Hepatocyte (in vitro differentiated cells): ENCODE measurements around the gene TUBA1C. TPM values are rescaled to one million over a fixed set of nuclear protein-coding genes. Genes with fewer than 3 reads are reported as not detected.

Experiments
- DNase-seq: peaks from one replicate; pipeline ENCODE4 v3.0.0-alpha.2; 2016; ENCODE audit warnings: low spot score
- H2AFZ ChIP-seq: fragments of 200-600 bp; sonication (generic); 2 replicates; pipeline ENCODE4 v1.6.0; 2016; ENCODE audit warnings: antibody characterized with exemption, mild to moderate bottlenecking
- H3K27ac ChIP-seq: fragments of 200-600 bp; sonication (generic); 2 replicates; pipeline ENCODE4 v1.5.1; 2016; ENCODE audit warnings: mild to moderate bottlenecking
- H3K27me3 ChIP-seq: fragments of 200-600 bp; sonication (generic); 2 replicates; pipeline ENCODE4 v1.6.1; 2016
- H3K36me3 ChIP-seq: fragments of 200-600 bp; sonication (generic); replicated peaks from 2 replicates; pipeline ENCODE4 v1.5.1; 2016; ENCODE audit warnings: low read depth; ENCODE audit not compliant: insufficient read depth
- H3K4me1 ChIP-seq: fragments of 200-600 bp; sonication (generic); 2 replicates; pipeline ENCODE4 v1.5.1; 2016; ENCODE audit warnings: mild to moderate bottlenecking, moderate library complexity; ENCODE audit not compliant: insufficient read depth
- H3K4me2 ChIP-seq: fragments of 200-600 bp; sonication (generic); 2 replicates; pipeline ENCODE4 v1.6.0; 2016
- H3K4me3 ChIP-seq: fragments of 200-600 bp; sonication (generic); 2 replicates; pipeline ENCODE4 v1.5.1; 2016; ENCODE audit warnings: mild to moderate bottlenecking
- H3K79me2 ChIP-seq: fragments of 200-600 bp; sonication (generic); 2 replicates; pipeline ENCODE4 v1.6.0; 2017; ENCODE audit warnings: mild to moderate bottlenecking
- H3K9me2 ChIP-seq: fragments of 200-600 bp; sonication (generic); replicated peaks from 2 replicates; pipeline ENCODE4 v1.6.0; 2017; ENCODE audit warnings: mild to moderate bottlenecking; ENCODE audit not compliant: insufficient read depth
- H3K9me3 ChIP-seq: fragments of 200-600 bp; sonication (generic); 2 replicates; pipeline ENCODE4 v1.5.1; 2016; ENCODE audit warnings: low read depth, mild to moderate bottlenecking
- H4K20me1 ChIP-seq: fragments of 200-600 bp; sonication (generic); 2 replicates; pipeline ENCODE4 v1.6.0; 2016; ENCODE audit warnings: mild to moderate bottlenecking; ENCODE audit not compliant: insufficient read depth, poor library complexity, severe bottlenecking
- EZH2 ChIP-seq: fragments of 200-600 bp; sonication (generic); IDR thresholded peaks from 2 replicates; pipeline ENCODE4 v1.6.1; 2016; ENCODE audit warnings: antibody characterized with exemption, mild to moderate bottlenecking, borderline replicate concordance
- EZH2phosphoT487 ChIP-seq: fragments of 200-600 bp; sonication (generic); IDR thresholded peaks from one replicate; pipeline ENCODE4 v1.6.1; 2018; ENCODE audit warnings: antibody characterized with exemption, mild to moderate bottlenecking, low read depth, moderate library complexity; ENCODE audit not compliant: unreplicated experiment, severe bottlenecking
- WGBS: methylation state at CpG from one replicate; pipeline ENCODE4 v1.1.6; 2016; ENCODE audit warnings: low lambda C conversion rate; ENCODE audit errors: missing lambda C conversion rate; 5-methylcytosine and 5-hydroxymethylcytosine counted together
- polyA plus RNA-seq: library from polyadenylated mRNA; unstranded; fragments of >200 nt; fragmentation: Nextera tagmentation; extraction: Ambion mirVana; gene quantifications from 2 replicates; pipeline ENCODE4 v1.2.1, GENCODE V29; 2016
- total RNA-seq: library from RNA; depleted of rRNA; stranded (reverse); fragments of >200 nt; gene quantifications from 2 replicates; pipeline ENCODE4 v1.2.3, GENCODE V29; 2014
- TF ChIP-seq, protein P1 (sequence below): fragments of 200-600 bp; sonication (generic); IDR thresholded peaks from 2 replicates; pipeline ENCODE4 v1.5.1; 2016; ENCODE audit warnings: antibody characterized with exemption, mild to moderate bottlenecking; ENCODE audit not compliant: poor library complexity

TUBA1C gene
- total and polyA plus RNA-seq, 2 experiments from 2014 or later, result 252 to 422 TPM

DNA sequence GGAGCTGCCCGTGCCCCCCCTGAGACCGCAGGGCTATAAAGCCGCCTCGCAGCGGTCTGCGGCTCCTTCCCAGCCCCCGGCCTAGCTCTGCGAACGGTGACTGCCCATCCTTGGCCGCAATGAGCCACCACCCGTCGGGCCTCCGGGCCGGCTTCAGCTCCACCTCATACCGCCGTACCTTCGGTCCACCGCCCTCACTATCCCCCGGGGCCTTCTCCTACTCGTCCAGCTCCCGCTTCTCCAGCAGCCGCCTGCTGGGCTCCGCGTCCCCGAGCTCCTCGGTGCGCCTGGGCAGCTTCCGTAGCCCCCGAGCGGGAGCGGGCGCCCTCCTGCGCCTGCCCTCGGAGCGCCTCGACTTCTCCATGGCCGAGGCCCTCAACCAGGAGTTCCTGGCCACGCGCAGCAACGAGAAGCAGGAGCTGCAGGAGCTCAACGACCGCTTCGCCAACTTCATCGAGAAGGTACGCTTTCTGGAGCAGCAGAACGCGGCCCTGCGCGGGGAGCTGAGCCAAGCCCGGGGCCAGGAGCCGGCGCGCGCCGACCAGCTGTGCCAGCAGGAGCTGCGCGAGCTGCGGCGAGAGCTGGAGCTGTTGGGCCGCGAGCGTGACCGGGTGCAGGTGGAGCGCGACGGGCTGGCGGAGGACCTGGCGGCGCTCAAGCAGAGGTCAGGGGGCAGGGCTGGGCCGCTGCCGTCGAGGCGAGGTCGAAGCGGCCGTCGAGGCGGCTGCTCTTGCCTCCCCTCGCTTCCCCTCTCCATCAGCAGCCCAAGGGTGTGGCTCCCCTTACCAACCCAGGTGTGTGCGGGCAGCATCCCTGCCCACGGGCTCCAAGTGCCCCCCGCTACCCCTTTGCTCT lies 30.4 kb downstream of the TUBA1C start, which contains the start of gene PRPH:
PRPH (plus strand) TSS at position 66 of the 855 bp plus-strand sequence; CDS start at position 120, 54 bp downstream.
- WGBS, result 7% methylated on average over 66 of the region's 82 CpGs
- Histone ChIP-seq H3K4me2 (peak within 1 kb of the TSS; percentile 74), H3K36me3 (no peaks in the 10 kb centered on the region), H4K20me1 (no peaks in the 10 kb centered on the region), H3K79me2 (no peaks in the 10 kb centered on the region), H3K9me2 (no peaks in the 10 kb centered on the region), H3K4me1 (peaks cover 15% of the 10 kb centered on the region), H3K27me3 (peaks cover 63% of the 10 kb centered on the region), H3K4me3 (no peak within 1 kb of the TSS), H3K9me3 (no peaks in the 10 kb centered on the region), H2AFZ (no peak within 1 kb of the TSS), H3K27ac (no peak within 1 kb of the TSS)
- TF ChIP-seq EZH2 (peak; percentile 91), EZH2phosphoT487 (peak; percentile 19)
- TF ChIP-seq, protein P1, sequence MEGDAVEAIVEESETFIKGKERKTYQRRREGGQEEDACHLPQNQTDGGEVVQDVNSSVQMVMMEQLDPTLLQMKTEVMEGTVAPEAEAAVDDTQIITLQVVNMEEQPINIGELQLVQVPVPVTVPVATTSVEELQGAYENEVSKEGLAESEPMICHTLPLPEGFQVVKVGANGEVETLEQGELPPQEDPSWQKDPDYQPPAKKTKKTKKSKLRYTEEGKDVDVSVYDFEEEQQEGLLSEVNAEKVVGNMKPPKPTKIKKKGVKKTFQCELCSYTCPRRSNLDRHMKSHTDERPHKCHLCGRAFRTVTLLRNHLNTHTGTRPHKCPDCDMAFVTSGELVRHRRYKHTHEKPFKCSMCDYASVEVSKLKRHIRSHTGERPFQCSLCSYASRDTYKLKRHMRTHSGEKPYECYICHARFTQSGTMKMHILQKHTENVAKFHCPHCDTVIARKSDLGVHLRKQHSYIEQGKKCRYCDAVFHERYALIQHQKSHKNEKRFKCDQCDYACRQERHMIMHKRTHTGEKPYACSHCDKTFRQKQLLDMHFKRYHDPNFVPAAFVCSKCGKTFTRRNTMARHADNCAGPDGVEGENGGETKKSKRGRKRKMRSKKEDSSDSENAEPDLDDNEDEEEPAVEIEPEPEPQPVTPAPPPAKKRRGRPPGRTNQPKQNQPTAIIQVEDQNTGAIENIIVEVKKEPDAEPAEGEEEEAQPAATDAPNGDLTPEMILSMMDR, result no peak
- DNase-seq, result no peak

DNA sequence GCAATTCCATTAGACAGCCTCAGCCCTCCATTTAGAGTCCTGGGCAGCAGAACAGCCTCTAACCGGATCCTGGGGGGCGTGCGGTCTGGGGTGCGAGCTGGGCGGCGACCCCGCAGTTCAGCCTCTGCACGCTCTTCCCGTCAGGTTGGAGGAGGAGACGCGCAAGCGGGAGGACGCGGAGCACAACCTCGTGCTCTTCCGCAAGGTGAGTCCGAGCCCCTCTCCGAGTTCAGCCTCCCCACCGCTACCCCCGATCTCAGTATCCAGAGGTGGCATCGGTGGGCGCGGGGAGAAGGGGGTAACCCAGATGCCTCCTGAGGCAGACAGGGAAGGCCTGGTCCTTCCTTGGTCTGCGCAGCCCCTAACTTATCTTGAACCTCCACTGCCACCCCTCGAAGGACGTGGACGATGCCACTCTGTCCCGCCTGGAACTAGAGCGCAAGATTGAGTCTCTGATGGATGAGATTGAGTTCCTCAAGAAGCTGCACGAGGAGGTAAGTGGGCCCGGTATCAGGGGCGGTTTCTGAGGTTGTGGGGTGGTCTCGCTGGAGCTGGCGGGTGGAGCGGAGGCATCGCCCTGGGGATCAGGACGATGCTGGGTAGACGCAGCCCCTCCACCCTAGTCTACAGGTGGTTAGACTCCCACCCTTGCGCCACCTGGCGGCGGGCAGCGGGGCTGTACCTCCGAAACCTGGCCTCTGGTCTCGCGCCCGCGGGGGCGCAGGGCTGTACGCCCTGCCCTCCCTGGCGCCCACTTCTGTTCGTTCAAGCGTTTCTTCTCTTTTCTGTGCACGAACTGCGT lies 31.4 kb downstream of the TUBA1C start:
- TF ChIP-seq EZH2 (no peak), EZH2phosphoT487 (no peak)
- TF ChIP-seq, protein P1, result peak; percentile 50
- no peaks in the 10 kb centered on the region for H3K9me3 ChIP-seq
- no peaks in the 10 kb centered on the region for H3K9me2 ChIP-seq
- no peaks in the 10 kb centered on the region for H3K36me3 ChIP-seq
- H2AFZ ChIP-seq, result no peak overlapping the region
- no peak overlapping the region for H3K4me3 ChIP-seq
- 41% methylated on average over 53 of the region's 54 CpGs for WGBS
- H3K27me3 ChIP-seq, result peaks cover 63% of the 10 kb centered on the region
- H3K27ac ChIP-seq, result no peak overlapping the region
- peak; percentile 63 for DNase-seq
- H3K79me2 ChIP-seq, result no peaks in the 10 kb centered on the region
- H3K4me2 ChIP-seq, result peak overlapping the region; percentile 84
- H4K20me1 ChIP-seq, result no peaks in the 10 kb centered on the region
- peaks cover 15% of the 10 kb centered on the region for H3K4me1 ChIP-seq

DNA sequence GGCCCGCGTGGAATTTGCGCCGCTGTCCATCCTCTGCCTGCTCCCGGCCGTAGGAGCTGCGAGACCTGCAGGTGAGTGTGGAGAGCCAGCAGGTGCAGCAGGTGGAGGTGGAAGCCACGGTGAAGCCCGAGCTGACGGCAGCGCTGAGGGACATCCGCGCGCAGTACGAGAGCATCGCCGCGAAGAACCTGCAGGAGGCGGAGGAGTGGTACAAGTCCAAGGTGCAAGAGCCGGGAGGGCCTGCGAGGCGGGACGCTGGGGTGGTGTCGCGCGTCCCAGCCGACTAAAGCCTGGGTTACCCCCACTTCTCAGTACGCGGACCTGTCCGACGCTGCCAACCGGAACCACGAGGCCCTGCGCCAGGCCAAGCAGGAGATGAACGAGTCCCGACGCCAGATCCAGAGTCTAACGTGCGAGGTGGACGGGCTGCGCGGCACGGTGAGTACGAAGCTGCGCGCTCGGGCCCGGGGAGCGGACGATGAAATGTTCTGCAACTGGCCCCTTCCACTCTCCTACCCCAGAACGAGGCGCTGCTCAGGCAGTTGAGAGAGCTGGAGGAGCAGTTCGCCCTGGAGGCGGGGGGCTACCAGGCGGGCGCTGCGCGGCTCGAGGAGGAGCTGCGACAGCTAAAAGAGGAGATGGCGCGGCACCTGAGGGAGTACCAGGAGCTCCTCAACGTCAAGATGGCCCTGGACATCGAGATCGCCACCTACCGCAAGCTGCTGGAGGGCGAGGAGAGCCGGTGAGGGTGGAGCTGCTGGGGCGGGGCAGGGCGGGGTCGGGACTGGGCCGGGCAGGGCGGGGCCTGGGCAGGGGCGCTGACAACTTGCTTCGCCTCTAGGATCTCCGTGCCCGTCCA lies 32.2 kb downstream of the TUBA1C start:
- Histone ChIP-seq H4K20me1 (no peaks in the 10 kb centered on the region), H3K4me1 (peaks cover 15% of the 10 kb centered on the region), H2AFZ (no peak overlapping the region), H3K9me3 (no peaks in the 10 kb centered on the region), H3K27ac (no peak overlapping the region), H3K9me2 (no peaks in the 10 kb centered on the region), H3K4me3 (no peak overlapping the region), H3K79me2 (no peaks in the 10 kb centered on the region), H3K27me3 (peaks cover 63% of the 10 kb centered on the region), H3K36me3 (no peaks in the 10 kb centered on the region), H3K4me2 (peak overlapping the region; percentile 84)
- DNase-seq, result peak; percentile 59
- 8% methylated on average over 66 of the region's 77 CpGs for whole genome bisulfite sequencing
- TF ChIP-seq, protein P1, result peak; percentile 5
- no peak for TF ChIP-seq EZH2phosphoT487
- TF ChIP-seq EZH2, result peak; percentile 36
